Loucy (cell line): Measurements from ENCODE around the gene EDEM2.

ENCODE experiments used
- H2AFZ ChIP-seq: fragments of 200-600 bp; sonication (generic); 2 replicates; pipeline ENCODE4 v1.6.0; 2016; ENCODE audit warnings: antibody characterized with exemption, mild to moderate bottlenecking, low read length, moderate library complexity
- H3F3A ChIP-seq: fragments of 200-600 bp; 2 replicates; pipeline ENCODE4 v1.6.0; 2016; ENCODE audit warnings: antibody characterized with exemption, low read depth, mild to moderate bottlenecking
- H3K27me3 ChIP-seq: fragments of 200-600 bp; sonication (generic); 2 replicates; pipeline ENCODE4 v1.6.1; 2014; ENCODE audit warnings: low read length, mild to moderate bottlenecking; ENCODE audit not compliant: insufficient read depth, poor library complexity, severe bottlenecking
- H3K36me3 ChIP-seq: fragments of 200-600 bp; sonication (generic); 2 replicates; pipeline ENCODE4 v1.6.1; 2016; ENCODE audit warnings: low read length; ENCODE audit not compliant: insufficient read depth
- H3K4me1 ChIP-seq: fragments of 200-600 bp; sonication (generic); 2 replicates; pipeline ENCODE4 v1.5.1; 2014; ENCODE audit warnings: low read length, mild to moderate bottlenecking; ENCODE audit not compliant: insufficient read depth, poor library complexity, severe bottlenecking
- H3K4me2 ChIP-seq: fragments of 200-600 bp; sonication (generic); 2 replicates; pipeline ENCODE4 v1.6.0; 2014; ENCODE audit warnings: antibody characterized with exemption, low read length, low read depth, mild to moderate bottlenecking; ENCODE audit not compliant: poor library complexity, severe bottlenecking
- H3K4me3 ChIP-seq: fragments of 200-600 bp; sonication (generic); 2 replicates; pipeline ENCODE4 v1.5.1; 2014; ENCODE audit warnings: low read length, mild to moderate bottlenecking, mixed read lengths; ENCODE audit not compliant: poor library complexity, severe bottlenecking
- H3K79me2 ChIP-seq: fragments of 200-600 bp; sonication (generic); 2 replicates; pipeline ENCODE4 v1.6.1; 2014; ENCODE audit warnings: low read length; ENCODE audit not compliant: insufficient read depth
- H3K9ac ChIP-seq: fragments of 200-600 bp; sonication (generic); 2 replicates; pipeline ENCODE4 v1.6.0; 2014; ENCODE audit warnings: mild to moderate bottlenecking, low read depth, low read length, moderate library complexity; ENCODE audit not compliant: poor library complexity, severe bottlenecking
- H3K9me2 ChIP-seq: fragments of 200-600 bp; sonication (generic); replicated peaks from 2 replicates; pipeline ENCODE4 v1.6.1; 2016; ENCODE audit warnings: low read depth, low read length, mixed read lengths
- H3K9me3 ChIP-seq: fragments of 200-600 bp; sonication (generic); 2 replicates; pipeline ENCODE4 v1.6.1; 2014; ENCODE audit warnings: mild to moderate bottlenecking, antibody characterized with exemption, low read length, low read depth; ENCODE audit not compliant: insufficient read depth
- H4K20me1 ChIP-seq: fragments of 200-600 bp; sonication (generic); 2 replicates; pipeline ENCODE4 v1.6.0; 2014; ENCODE audit warnings: antibody characterized with exemption, low read length, mild to moderate bottlenecking; ENCODE audit not compliant: insufficient read depth, poor library complexity, severe bottlenecking
- EZH2phosphoT487 ChIP-seq: fragments of 200-600 bp; IDR thresholded peaks from 2 replicates; pipeline ENCODE4 v1.6.1; 2018; ENCODE audit warnings: antibody characterized with exemption, mild to moderate bottlenecking, moderate library complexity, borderline replicate concordance
- TF ChIP-seq, protein P1 (sequence below): fragments of 200-600 bp; sonication (generic); conservative IDR thresholded peaks from 2 replicates; pipeline ENCODE4 v1.5.1; 2014; ENCODE audit warnings: mild to moderate bottlenecking, antibody characterized with exemption, low read length

The EDEM2 gene

GRCh38 chr20:35156978-35157377 lies 9.8 kb upstream of the EDEM2 start:
- no peaks in the 10 kb centered on the region for H3K27me3 ChIP-seq
- no peak overlapping the region for H2AFZ ChIP-seq
- H3K9ac ChIP-seq = no peak overlapping the region
- H3F3A ChIP-seq = no peaks in the 10 kb centered on the region
- H4K20me1 ChIP-seq = no peaks in the 10 kb centered on the region
- no peaks in the 10 kb centered on the region for H3K36me3 ChIP-seq
- H3K79me2 ChIP-seq = no peaks in the 10 kb centered on the region
- H3K9me2 ChIP-seq = no peaks in the 10 kb centered on the region
- H3K9me3 ChIP-seq = no peaks in the 10 kb centered on the region
- no peak for TF ChIP-seq EZH2phosphoT487
- TF ChIP-seq, protein P1, sequence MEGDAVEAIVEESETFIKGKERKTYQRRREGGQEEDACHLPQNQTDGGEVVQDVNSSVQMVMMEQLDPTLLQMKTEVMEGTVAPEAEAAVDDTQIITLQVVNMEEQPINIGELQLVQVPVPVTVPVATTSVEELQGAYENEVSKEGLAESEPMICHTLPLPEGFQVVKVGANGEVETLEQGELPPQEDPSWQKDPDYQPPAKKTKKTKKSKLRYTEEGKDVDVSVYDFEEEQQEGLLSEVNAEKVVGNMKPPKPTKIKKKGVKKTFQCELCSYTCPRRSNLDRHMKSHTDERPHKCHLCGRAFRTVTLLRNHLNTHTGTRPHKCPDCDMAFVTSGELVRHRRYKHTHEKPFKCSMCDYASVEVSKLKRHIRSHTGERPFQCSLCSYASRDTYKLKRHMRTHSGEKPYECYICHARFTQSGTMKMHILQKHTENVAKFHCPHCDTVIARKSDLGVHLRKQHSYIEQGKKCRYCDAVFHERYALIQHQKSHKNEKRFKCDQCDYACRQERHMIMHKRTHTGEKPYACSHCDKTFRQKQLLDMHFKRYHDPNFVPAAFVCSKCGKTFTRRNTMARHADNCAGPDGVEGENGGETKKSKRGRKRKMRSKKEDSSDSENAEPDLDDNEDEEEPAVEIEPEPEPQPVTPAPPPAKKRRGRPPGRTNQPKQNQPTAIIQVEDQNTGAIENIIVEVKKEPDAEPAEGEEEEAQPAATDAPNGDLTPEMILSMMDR = no peak
- H3K4me1 ChIP-seq = no peaks in the 10 kb centered on the region
- H3K4me3 ChIP-seq = no peak overlapping the region
- no peak overlapping the region for H3K4me2 ChIP-seq

GRCh38 chr20:35155936-35156335 lies 8.8 kb upstream of the EDEM2 start:
- TF ChIP-seq, protein P1 = no peak
- TF ChIP-seq EZH2phosphoT487 = no peak
- H2AFZ ChIP-seq = no peak overlapping the region
- no peaks in the 10 kb centered on the region for H3K9me2 ChIP-seq
- no peaks in the 10 kb centered on the region for H3K36me3 ChIP-seq
- no peaks in the 10 kb centered on the region for H3F3A ChIP-seq
- H3K79me2 ChIP-seq = no peaks in the 10 kb centered on the region
- no peaks in the 10 kb centered on the region for H3K4me1 ChIP-seq
- no peaks in the 10 kb centered on the region for H3K27me3 ChIP-seq
- no peaks in the 10 kb centered on the region for H4K20me1 ChIP-seq
- H3K4me2 ChIP-seq = no peak overlapping the region
- no peak overlapping the region for H3K9ac ChIP-seq
- no peaks in the 10 kb centered on the region for H3K9me3 ChIP-seq
- H3K4me3 ChIP-seq = no peak overlapping the region

GRCh38 chr20:35151736-35152135 lies 4.6 kb upstream of the EDEM2 start:
- Histone ChIP-seq H3K4me2 (no peak overlapping the region), H3K4me1 (peaks cover 7% of the 10 kb centered on the region), H3K9ac (no peak overlapping the region), H2AFZ (no peak overlapping the region), H3F3A (no peaks in the 10 kb centered on the region), H3K4me3 (no peak overlapping the region), H3K9me3 (no peaks in the 10 kb centered on the region), H4K20me1 (no peaks in the 10 kb centered on the region), H3K36me3 (no peaks in the 10 kb centered on the region), H3K27me3 (no peaks in the 10 kb centered on the region), H3K79me2 (peaks cover 3% of the 10 kb centered on the region; the same call in 1 of the 2 replicates), H3K9me2 (no peaks in the 10 kb centered on the region)
- TF ChIP-seq EZH2phosphoT487 = no peak
- TF ChIP-seq, protein P1 = no peak
